HepG2 (cell line): ENCODE results near the gene KDM1B. TPM values are rescaled to one million over a fixed set of nuclear protein-coding genes. Genes with fewer than 3 reads are reported as not detected.
A peak's percentile ranks its signal among the peaks of the same experiment; 100 is the strongest.

Source experiments
- BHLHE40 ChIP-seq: IDR thresholded peaks from 2 replicates; pipeline ENCODE4 v1.6.1; 2011; ENCODE audit warnings: low read length, improper control_type of control experiment
- FOXK1 ChIP-seq: sonication (generic); formaldehyde crosslinking; IDR thresholded peaks from 2 replicates; pipeline ENCODE4 v1.4.0; 2020; ENCODE audit warnings: low read depth, missing genetic modification reagents, borderline replicate concordance
- PHF21A ChIP-seq: sonication (generic); formaldehyde crosslinking; IDR thresholded peaks from 2 replicates; pipeline ENCODE4 v1.5.0; 2020; ENCODE audit warnings: mild to moderate bottlenecking, missing genetic modification reagents
- RAD21 ChIP-seq: fragments of 450-650 bp; formaldehyde crosslinking; IDR thresholded peaks from 2 replicates; pipeline ENCODE4 v1.5.0; 2020; ENCODE audit warnings: mild to moderate bottlenecking
- SAP130 ChIP-seq: IDR thresholded peaks from 2 replicates; pipeline ENCODE4 v1.6.1; 2016; ENCODE audit warnings: low read depth
- TMF1 ChIP-seq: sonication (generic); formaldehyde crosslinking; IDR thresholded peaks from 2 replicates; pipeline ENCODE4 v1.8.1; 2022; ENCODE audit warnings: low read depth, missing genetic modification reagents
- ZBTB21 ChIP-seq: sonication (generic); formaldehyde crosslinking; IDR thresholded peaks from 2 replicates; pipeline ENCODE4 v1.4.0; 2020; ENCODE audit warnings: missing genetic modification reagents
- ZBTB8A ChIP-seq: sonication (generic); formaldehyde crosslinking; IDR thresholded peaks from 2 replicates; pipeline ENCODE4 v1.4.0; 2020; ENCODE audit warnings: mild to moderate bottlenecking, low read depth, missing genetic modification reagents, borderline replicate concordance
- ZC3H13 ChIP-seq: sonication (generic); formaldehyde crosslinking; IDR thresholded peaks from 2 replicates; pipeline ENCODE4 v1.8.1; 2023; ENCODE audit warnings: mild to moderate bottlenecking, missing genetic modification reagents, moderate library complexity
- ZFP36L2 ChIP-seq: sonication (generic); formaldehyde crosslinking; IDR thresholded peaks from 2 replicates; pipeline ENCODE4 v1.4.0; 2020; ENCODE audit warnings: missing genetic modification reagents
- ZNF274 ChIP-seq: sonication (generic); formaldehyde crosslinking; IDR thresholded peaks from 2 replicates; pipeline ENCODE4 v1.5.1; 2020; ENCODE audit warnings: mild to moderate bottlenecking, missing genetic modification reagents
- ZNF354B ChIP-seq: sonication (generic); formaldehyde crosslinking; IDR thresholded peaks from 2 replicates; pipeline ENCODE4 v1.8.0; 2022; ENCODE audit warnings: mild to moderate bottlenecking, missing genetic modification reagents
- ZNF598 ChIP-seq: sonication (generic); formaldehyde crosslinking; IDR thresholded peaks from 2 replicates; pipeline ENCODE4 v1.5.1; 2020; ENCODE audit warnings: mild to moderate bottlenecking, missing genetic modification reagents, borderline replicate concordance
- ZNF619 ChIP-seq: sonication (generic); formaldehyde crosslinking; IDR thresholded peaks from 2 replicates; pipeline ENCODE4 v1.4.0; 2020; ENCODE audit warnings: mild to moderate bottlenecking, missing genetic modification reagents
- ZNF773 ChIP-seq: sonication (generic); formaldehyde crosslinking; IDR thresholded peaks from 2 replicates; pipeline ENCODE4 v1.4.0; 2020; ENCODE audit warnings: missing genetic modification reagents, borderline replicate concordance
- polyA plus RNA-seq, 8 experiments: library from polyadenylated mRNA; depleted of rRNA in 3 of 8; stranded (reverse) in 7 of 8; unstranded in 1 of 8; fragments of >200 nt; fragmentation: Illumina TruSeq in 4 of 8; extraction: Trizol in 4 of 8; gene quantifications; 2 replicates each; pipeline versions ENCODE4 v1.2.1 to v1.2.3, GENCODE V29; 2011 to 2016; ENCODE audit warnings: low read depth in 4 of 8, missing spikeins in 1 of 8, mixed read lengths in 1 of 8; ENCODE audit not compliant: insufficient read depth in 1 of 8
- total RNA-seq, 5 experiments: library from RNA; depleted of rRNA; stranded (reverse); fragments of >200 nt; fragmentation: Illumina TruSeq; extraction: Trizol; gene quantifications; 2 replicates each; pipeline ENCODE4 v1.2.3, GENCODE V29; 2016; ENCODE audit warnings: low read depth in 1 of 5
- TF ChIP-seq, protein P1 (sequence below): sonication (generic); formaldehyde crosslinking; IDR thresholded peaks from 2 replicates; pipeline ENCODE4 v1.8.1; 2023; ENCODE audit warnings: mild to moderate bottlenecking, missing genetic modification reagents, borderline replicate concordance
- TF ChIP-seq, protein P2 (sequence below): sonication (generic); formaldehyde crosslinking; IDR thresholded peaks from 2 replicates; pipeline ENCODE4 v1.9.0; 2021; ENCODE audit warnings: missing genetic modification reagents, borderline replicate concordance
- TF ChIP-seq, protein P3 (sequence below): sonication (generic); formaldehyde crosslinking; IDR thresholded peaks from 2 replicates; pipeline ENCODE4 v1.5.0; 2020; ENCODE audit warnings: missing genetic modification reagents

The KDM1B gene
- total and polyA plus RNA-seq, 2 of the 13 experiments (the other 11 are each of a cell fraction or from before 2014, with no cell fraction given) = 9.8 to 13.2 TPM

DNA sequence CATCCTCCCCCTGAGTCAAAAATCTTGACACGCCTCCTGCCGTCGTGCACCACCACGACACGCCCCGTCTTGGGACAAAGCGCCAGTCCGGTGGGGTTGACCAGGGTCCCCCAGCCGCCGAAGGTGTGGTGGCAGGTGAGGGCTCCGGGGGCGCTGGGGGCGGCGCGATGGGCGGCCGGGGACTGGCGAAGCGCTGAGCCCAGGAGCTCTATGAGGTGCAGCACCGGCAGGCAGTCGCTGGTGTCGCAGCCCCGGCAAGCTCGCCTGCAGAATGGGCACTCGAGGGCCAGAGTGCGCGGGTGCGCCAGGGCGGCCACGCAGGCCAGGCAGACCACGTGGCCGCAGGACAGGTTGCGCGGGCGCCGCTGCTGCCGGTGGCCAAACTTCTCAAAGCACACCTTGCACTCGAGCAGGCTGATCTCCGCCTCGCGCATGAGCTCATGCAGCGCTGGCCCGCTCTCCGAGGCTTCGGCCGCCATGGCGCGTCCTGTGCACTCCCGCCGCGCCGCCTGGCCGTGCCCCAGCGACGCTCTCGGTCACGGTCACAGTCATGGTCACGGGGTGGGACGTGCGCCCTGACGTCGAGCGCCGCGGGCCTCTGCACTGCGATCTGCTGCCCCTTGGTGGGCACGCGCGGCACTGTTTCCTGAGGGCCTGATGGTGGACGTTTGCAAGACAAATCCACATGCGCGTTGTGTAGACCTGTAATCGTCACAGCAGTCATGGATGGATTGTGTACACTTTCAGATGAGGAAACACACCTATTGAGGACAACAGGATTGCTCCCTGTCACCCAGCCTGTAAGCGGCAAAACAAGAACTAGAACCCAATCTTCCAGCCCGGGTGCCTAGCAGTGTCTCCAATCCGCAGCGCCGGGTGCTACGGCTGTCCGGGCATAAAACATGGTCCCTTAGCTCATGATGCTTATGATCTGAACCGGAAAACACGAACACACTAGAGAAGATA is 32.8 kb upstream of the KDM1B start, which contains the start of gene NHLRC1 (continued):
- TF ChIP-seq PHF21A (CRISPR knock-in tag) = no peak
- TF ChIP-seq ZNF773 (CRISPR knock-in tag) = no peak
- TF ChIP-seq ZBTB21 (CRISPR knock-in tag) = peak; percentile 78
- peak; percentile 74; the same call in 1 of the 2 replicates for TF ChIP-seq ZFP36L2 (CRISPR knock-in tag)
- TF ChIP-seq TMF1 (CRISPR knock-in tag) = peak; percentile 98
- TF ChIP-seq, protein P1, sequence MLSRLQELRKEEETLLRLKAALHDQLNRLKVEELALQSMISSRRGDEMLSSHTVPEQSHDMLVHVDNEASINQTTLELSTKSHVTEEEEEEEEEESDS (CRISPR knock-in tag) = peak; percentile 94; the same call in 1 of the 2 replicates
- TF ChIP-seq, protein P2, sequence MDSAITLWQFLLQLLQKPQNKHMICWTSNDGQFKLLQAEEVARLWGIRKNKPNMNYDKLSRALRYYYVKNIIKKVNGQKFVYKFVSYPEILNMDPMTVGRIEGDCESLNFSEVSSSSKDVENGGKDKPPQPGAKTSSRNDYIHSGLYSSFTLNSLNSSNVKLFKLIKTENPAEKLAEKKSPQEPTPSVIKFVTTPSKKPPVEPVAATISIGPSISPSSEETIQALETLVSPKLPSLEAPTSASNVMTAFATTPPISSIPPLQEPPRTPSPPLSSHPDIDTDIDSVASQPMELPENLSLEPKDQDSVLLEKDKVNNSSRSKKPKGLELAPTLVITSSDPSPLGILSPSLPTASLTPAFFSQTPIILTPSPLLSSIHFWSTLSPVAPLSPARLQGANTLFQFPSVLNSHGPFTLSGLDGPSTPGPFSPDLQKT (CRISPR knock-in tag) = no peak; the same call in 1 of the 2 replicates
- TF ChIP-seq ZNF619 (CRISPR knock-in tag) = peak; percentile 98; the same call in 1 of the 2 replicates
- peak; percentile 64; the same call in 1 of the 2 replicates for TF ChIP-seq ZBTB8A (CRISPR knock-in tag)
- TF ChIP-seq BHLHE40 = peak; percentile 86
- TF ChIP-seq ZNF274 (CRISPR knock-in tag) = peak; percentile 99
- TF ChIP-seq ZC3H13 (CRISPR knock-in tag) = peak; percentile 92
- peak; percentile 98 for TF ChIP-seq FOXK1 (CRISPR knock-in tag)
- peak; percentile 88 for TF ChIP-seq SAP130 (CRISPR knock-in tag)
- peak; percentile 93; the same call in 1 of the 2 replicates for TF ChIP-seq ZNF354B (CRISPR knock-in tag)
- TF ChIP-seq, protein P3, sequence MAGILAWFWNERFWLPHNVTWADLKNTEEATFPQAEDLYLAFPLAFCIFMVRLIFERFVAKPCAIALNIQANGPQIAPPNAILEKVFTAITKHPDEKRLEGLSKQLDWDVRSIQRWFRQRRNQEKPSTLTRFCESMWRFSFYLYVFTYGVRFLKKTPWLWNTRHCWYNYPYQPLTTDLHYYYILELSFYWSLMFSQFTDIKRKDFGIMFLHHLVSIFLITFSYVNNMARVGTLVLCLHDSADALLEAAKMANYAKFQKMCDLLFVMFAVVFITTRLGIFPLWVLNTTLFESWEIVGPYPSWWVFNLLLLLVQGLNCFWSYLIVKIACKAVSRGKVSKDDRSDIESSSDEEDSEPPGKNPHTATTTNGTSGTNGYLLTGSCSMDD (CRISPR knock-in tag) = peak; percentile 64; the same call in 1 of the 2 replicates
- TF ChIP-seq RAD21 = peak; percentile 99
- TF ChIP-seq ZNF598 (CRISPR knock-in tag) = peak; percentile 94; the same call in 1 of the 2 replicates
